ENCODE data around the gene KRTAP10-7.

DNA sequence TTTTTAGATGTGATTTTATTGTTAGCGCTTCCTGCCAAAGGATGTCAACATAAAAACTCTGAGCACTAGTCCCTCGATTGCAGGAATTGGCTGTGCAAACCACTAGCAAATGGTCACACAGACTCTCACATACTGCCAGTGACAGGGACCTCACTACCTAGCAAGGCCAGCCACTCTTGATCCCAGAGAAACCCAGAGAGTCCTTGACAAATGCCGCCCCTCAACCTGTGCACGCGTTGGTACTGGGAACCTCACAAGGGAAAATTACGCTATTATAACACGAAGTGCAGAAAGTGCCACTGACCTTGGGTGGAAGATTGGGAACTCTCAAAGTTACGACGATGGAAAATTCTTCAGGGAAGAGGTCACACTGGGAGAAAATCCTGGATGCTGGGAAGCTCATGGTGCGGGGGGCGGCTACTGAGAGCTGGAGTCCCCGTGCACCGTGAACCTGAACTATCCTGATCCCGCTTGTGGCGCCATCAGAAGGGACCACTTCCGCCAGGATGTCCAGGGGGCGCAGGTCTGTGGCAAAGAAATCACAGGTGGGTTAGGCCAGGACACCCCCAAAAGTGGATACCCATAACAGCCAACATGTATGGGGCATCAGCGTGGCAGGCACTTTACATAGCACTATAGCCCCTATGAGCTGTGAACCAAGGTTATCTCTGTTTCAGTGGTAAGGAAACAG lies 32.8 kb upstream of the KRTAP10-7 start:
- no peak for TF ChIP-seq POLR2A (IDR thresholded peaks at IDR 0.05)
- TF ChIP-seq, protein P1, sequence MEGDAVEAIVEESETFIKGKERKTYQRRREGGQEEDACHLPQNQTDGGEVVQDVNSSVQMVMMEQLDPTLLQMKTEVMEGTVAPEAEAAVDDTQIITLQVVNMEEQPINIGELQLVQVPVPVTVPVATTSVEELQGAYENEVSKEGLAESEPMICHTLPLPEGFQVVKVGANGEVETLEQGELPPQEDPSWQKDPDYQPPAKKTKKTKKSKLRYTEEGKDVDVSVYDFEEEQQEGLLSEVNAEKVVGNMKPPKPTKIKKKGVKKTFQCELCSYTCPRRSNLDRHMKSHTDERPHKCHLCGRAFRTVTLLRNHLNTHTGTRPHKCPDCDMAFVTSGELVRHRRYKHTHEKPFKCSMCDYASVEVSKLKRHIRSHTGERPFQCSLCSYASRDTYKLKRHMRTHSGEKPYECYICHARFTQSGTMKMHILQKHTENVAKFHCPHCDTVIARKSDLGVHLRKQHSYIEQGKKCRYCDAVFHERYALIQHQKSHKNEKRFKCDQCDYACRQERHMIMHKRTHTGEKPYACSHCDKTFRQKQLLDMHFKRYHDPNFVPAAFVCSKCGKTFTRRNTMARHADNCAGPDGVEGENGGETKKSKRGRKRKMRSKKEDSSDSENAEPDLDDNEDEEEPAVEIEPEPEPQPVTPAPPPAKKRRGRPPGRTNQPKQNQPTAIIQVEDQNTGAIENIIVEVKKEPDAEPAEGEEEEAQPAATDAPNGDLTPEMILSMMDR (IDR thresholded peaks at IDR 0.05), result no peak
- TF ChIP-seq POLR2AphosphoS5 (IDR thresholded peaks at IDR 0.05), result no peak

Measured in breast epithelium (tissue), 3 donors.